Jurkat, Clone E6-1 (cell line): ENCODE measurements around the gene SLX1B. TPM values are rescaled to one million over a fixed set of nuclear protein-coding genes. Genes with fewer than 3 reads are reported as not detected.
"Not testable (repeated sequence)": the region's sequence is repeated elsewhere in the genome, so short reads cannot be mapped to it uniquely, and the experiment has no call there.

Experiments used
- DNase-seq: peaks from one replicate; pipeline ENCODE4 v3.0.0-alpha.2; 2011; ENCODE audit warnings: low read depth, low spot score
- H3K4me3 ChIP-seq: 2 replicates; pipeline ENCODE4 v1.5.1; 2011; ENCODE audit warnings: mild to moderate bottlenecking, low read length, control low read depth, moderate library complexity
- polyA plus RNA-seq: library from polyadenylated mRNA; unstranded; fragments of >200 nt; gene quantifications from one replicate; pipeline ENCODE4 v1.2.1, GENCODE V29; 2012; ENCODE audit warnings: missing spikeins; ENCODE audit not compliant: insufficient read length, insufficient read depth

The SLX1B gene
- 62.8 TPM for polyA plus RNA-seq

GRCh38 chr16:29454269-29454668 lies at the start of gene SLX1B, which contains the start of gene BOLA2:
Gene SLX1B (plus strand): TSS chr16:29454533.
Gene BOLA2 (minus strand): TSS chr16:29454351. CDS start chr16:29454253, 98 bp downstream.
- not testable (repeated sequence) for H3K4me3 ChIP-seq, DNase-seq

DNA sequence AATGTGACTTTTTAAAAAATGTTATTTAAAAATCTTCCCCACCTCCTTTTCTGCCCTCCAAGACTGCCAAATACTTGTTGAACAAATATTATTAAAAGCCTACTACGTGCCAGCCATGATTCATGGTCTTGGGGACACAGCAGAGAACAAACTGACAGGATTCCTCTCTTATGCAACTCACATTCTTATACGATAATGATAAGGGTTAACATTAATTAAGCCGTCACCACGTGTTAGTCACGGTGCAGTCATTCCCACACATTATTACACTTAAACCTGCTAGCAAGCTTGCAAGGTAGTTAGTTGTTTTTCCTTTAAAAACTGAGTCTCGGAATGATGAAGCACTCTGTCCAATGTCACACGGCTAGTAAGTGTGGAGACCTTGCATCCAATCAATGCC lies 49.1 kb upstream of the SLX1B start:
- not testable (repeated sequence) for H3K4me3 ChIP-seq, DNase-seq

GRCh38 chr16:29423587-29423986 lies 30.7 kb upstream of the SLX1B start:
- not testable (repeated sequence) for DNase-seq, H3K4me3 ChIP-seq

DNA sequence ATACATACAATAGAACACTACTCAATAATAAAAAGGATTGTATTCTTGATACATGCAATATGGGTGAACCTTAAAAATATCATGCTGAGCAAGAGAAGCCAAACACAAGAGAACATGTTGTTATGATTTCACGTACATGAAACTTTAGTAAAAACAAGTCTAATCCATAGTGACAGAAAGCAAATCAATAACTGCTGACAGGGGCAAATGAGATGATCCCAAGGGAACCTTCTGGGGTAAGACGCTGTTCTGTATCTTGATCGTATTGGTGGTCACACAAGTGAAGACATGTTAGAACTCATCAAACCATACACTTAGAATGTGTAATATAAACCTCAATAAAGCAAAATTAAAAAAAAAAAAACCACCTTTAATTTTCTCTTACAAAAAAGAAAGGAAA lies 28.9 kb upstream of the SLX1B start:
- H3K4me3 ChIP-seq, DNase-seq: not testable (repeated sequence)

GRCh38 chr16:29453754-29454153 lies 579 bp upstream of the SLX1B start:
- not testable (repeated sequence) for DNase-seq, H3K4me3 ChIP-seq

GRCh38 chr16:29454828-29455227 lies 495 bp downstream of the SLX1B start:
- not testable (repeated sequence) for H3K4me3 ChIP-seq, DNase-seq

- H3K4me3 ChIP-seq, DNase-seq: not testable (repeated sequence)
These were observed 3.3 kb downstream of the SLX1B start for GRCh38 chr16:29457660-29458059.

- not testable (repeated sequence) for H3K4me3 ChIP-seq, DNase-seq
These were observed 5.6 kb downstream of the SLX1B start, which contains the start of gene SULT1A4 for GRCh38 chr16:29459706-29460646. Gene SULT1A4 (plus strand): TSS chr16:29459913. CDS start chr16:29461386, 1,473 bp downstream.

DNA sequence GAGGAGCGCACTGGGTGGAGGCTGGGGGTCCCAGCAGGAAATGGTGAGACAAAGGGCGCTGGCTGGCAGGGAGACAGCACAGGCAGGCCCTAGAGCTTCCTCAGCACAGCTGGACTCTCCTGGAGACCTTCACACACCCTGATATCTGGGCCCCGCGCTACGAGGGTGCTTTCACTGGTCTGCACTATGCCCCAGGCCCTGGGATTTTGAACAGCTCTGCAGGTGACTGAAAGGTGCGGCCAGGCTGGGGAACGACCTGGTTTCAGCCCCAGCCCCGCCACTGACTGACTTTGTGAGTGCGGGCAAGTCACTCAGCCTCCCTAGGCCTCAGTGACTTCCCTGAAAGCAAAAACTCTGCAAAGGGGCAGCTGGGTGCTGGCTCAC lies 6.3 kb downstream of the SLX1B start:
- not testable (repeated sequence) for H3K4me3 ChIP-seq, DNase-seq

DNA sequence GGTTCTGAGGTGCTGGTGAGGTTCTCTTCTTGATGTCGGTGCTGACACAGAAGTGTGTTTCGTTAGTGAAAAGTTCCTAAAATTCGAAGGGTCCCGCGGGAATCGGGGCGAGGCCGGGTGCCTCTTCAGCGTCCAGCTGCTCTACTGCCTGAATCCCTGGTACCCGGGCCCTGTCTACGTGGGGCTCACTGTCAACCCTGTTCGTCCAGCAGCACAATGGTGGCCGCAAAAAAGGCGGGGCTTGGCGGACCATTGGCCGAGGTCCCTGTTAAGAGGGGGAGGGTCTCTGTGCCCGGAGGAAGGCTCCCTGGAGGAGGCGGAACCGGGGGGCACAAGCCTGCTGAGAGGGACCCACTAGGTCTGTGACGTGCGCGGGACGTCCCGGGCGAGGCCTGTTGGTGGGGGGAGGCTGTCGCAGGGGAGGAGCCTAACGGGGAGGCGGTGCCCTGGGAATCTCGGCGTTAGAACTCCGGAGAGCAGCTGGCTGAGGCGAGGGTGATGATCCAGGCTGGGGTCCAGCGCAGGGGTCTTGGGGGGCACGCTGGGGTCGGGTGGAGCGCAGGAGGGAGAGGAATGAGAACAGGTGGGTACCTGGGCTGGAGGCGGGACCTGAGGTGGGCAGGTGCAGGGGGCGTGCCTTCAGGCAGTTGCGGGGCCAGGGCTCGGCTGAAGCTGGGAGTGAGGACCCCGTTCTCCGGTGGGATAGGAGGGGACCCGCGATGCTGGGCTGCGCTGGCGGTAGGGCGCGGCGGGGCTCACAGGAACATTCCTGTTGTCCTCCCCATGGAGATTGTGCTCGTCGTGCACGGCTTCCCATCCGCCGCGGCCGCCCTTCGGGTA lies 11.9 kb downstream of the SLX1B start:
- not testable (repeated sequence) for H3K4me3 ChIP-seq

DNA sequence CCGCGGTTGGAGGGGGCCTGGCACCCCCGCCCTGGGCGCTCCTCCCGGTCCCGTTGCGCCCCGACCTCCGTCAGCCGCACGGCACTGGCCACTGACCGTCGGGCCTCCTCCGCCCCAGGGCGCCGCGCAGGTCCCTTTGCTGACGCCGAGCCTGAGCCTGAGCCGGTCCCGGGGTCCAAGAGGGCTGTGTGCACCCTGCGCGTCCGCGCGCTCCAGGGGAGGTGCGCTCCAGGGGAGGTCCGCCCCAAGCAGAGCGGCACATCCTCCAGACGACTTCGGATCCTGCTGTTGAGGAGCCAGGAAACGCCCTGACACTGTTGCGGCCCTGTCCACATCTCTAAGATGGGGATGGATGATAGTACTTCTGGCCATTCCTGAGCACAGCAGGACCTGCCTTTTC lies 12.6 kb downstream of the SLX1B start:
- H3K4me3 ChIP-seq, DNase-seq: not testable (repeated sequence)

More for the DNA sequence above, 11.9 kb downstream of the SLX1B start:
- not testable (repeated sequence) for DNase-seq

DNA sequence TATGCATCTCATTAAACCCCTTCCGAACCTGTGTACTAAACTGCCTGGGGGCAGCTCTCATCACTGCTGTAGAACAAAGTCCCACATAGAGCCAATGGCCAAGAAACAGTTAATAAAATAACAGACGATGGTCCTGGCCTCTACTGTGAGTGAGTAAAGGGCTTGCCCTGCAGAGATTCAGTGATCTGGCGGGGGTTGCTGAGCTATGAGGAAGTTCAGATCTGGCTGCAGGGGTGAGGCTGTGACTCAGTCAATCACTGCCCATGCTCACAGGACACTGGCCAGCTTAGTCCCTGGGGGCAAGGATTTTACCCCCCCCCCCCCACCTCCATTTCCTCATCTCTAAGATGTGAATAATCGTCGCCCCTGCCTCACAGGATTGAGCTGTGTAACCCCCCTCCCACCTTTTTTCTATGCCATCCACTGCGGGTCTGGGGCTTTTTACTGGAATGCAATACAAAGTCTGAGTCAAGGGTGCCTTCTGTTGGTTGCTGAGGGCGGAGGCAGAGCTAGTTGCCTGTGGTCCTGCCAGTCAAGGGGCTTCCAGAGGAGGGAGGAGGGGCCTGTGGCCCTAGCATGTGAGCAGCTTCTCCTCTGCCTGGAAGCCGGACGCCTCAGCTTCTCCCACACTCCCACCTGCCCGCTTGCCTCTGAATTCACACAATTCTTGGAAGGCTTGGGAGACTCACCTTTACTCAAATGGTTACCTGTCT lies 13.5 kb downstream of the SLX1B start:
- not testable (repeated sequence) for DNase-seq, H3K4me3 ChIP-seq

DNA sequence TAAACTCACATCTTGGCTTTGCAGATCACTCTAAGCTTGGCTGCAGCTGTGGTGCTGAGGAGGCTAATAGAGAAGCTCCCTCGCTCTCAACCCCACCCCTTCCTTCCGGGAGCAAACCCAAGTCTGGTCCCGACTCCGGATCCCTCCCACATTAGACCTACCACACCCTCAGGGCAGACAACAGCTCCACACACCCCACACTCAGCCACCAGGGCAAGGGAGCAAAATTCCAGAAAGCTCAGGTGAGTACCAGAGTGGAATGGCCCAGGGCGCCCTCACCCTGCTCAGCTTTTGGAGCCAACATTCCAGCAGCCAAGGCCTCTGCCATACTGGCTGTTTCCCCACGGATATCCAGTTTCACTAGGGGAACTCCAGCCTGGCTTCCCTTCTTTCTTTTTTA lies 15.3 kb downstream of the SLX1B start:
- not testable (repeated sequence) for H3K4me3 ChIP-seq, DNase-seq

DNA sequence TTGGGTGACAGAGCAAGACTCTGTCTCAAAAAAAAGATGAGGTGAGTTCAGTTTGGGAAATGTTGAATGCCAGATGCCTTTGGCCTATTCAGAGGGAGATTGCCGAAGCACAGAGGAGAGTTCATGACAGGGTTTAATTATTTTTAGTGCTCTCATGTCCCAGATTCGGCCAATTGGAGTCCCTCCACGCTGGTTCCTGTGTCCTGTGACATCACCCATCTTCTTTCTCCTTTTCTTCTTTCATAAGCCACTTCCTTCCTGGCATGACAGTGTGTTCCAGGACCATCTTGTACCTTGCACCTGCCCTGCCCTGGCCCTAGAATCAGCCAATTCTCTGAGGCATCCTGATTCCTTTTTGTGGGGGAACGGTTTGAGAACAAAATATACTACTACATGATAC lies 17.7 kb downstream of the SLX1B start:
- DNase-seq, H3K4me3 ChIP-seq: not testable (repeated sequence)

- not testable (repeated sequence) for DNase-seq, H3K4me3 ChIP-seq
These were observed 27.9 kb downstream of the SLX1B start for GRCh38 chr16:29482276-29482675.

DNA sequence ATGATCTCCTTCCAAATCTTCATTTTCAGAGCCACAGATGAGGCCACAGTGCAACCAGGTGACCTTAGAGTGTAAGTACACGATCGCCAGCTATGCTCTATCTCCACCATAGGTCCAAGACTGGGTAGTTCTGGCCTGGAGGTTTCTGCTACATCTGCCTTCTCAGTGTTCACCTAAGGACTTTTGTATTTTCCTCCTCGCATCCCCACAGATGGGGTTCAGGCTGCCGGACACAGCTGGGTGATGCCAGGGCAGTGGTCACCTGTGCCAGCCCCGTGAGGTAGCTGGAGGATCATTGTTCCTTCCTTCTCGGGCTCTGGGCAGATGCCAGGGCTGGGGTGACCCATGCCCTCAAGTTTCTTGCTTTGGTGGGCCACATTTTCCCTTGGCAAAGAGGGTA lies 52.0 kb downstream of the SLX1B start, which contains the start of gene NPIPB12:
Gene NPIPB12, minus strand, starts transcription at position 101 of the 400 bp plus-strand sequence.
- not testable (repeated sequence) for H3K4me3 ChIP-seq, DNase-seq
